ENCODE measurements around the gene GNG13.

The GNG13 gene

DNA sequence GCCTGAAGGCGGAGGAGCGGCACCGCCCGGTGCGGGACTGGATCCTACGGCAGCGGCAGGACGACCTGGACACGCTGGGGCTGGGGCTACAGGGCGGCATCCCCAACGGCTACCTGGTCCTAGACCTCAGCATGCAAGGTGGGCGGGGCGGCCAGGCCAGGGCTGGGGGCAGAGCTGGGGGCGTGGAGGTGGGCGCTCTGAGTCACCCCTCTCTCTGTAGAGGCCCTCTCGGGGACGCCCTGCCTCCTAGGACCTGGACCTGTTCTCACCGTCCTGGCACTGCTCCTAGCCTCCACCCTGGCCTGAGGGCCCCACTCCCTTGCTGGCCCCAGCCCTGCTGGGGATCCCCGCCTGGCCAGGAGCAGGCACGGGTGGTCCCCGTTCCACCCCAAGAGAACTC lies 32.1 kb downstream of the GNG13 start:
- no peaks in the 10 kb centered on the region for H3K9me3 ChIP-seq (ENCODE audit: control insufficient read depth, low read length)
- no peaks in the 10 kb centered on the region for H3K36me3 ChIP-seq (ENCODE audit: control insufficient read depth, insufficient read depth, low read length)
- 91 to 94% methylated on average over 21 of the region's 21 CpGs for WGBS, 2 experiments
- no peaks in the 10 kb centered on the region for H3K4me1 ChIP-seq (ENCODE audit: control insufficient read depth, insufficient read depth, low read length)
- H3K4me3 ChIP-seq (ENCODE audit: insufficient read depth, low read depth, low read length) = no peak overlapping the region
- no peak overlapping the region for H3K27ac ChIP-seq (ENCODE audit: insufficient read depth, low read depth, low read length, poor library complexity, severe bottlenecking)
- H3K27me3 ChIP-seq (ENCODE audit: control insufficient read depth, insufficient read depth, low read length, poor library complexity, severe bottlenecking) = no peaks in the 10 kb centered on the region

DNA sequence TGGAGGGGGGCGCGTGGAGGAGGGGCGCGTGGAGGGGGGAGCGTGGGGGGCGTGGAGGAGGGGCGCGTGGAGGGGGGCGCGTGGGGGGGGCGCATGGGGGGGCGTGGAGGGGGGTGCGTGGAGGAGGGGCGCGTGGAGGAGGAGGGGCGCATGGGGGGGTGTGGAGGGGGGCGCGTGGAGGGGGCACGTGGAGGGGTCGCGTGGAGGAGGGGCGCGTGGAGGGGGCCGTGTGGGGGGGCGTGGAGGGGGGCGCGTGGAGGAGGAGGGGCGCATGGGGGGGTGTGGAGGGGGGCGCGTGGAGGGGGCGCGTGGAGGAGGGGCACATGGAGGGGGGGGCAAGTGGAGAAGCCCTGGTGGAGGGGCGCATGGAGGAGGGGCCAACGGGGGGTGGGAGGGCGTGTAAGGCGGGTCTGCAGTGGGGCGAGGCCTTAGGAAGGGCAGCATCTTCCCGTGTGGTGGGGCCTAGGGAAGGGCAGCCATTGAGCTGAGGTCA lies 32.7 kb downstream of the GNG13 start:
- 80 to 90% methylated on average over 10 to 18 of the region's 38 CpGs for WGBS, 2 experiments

DNA sequence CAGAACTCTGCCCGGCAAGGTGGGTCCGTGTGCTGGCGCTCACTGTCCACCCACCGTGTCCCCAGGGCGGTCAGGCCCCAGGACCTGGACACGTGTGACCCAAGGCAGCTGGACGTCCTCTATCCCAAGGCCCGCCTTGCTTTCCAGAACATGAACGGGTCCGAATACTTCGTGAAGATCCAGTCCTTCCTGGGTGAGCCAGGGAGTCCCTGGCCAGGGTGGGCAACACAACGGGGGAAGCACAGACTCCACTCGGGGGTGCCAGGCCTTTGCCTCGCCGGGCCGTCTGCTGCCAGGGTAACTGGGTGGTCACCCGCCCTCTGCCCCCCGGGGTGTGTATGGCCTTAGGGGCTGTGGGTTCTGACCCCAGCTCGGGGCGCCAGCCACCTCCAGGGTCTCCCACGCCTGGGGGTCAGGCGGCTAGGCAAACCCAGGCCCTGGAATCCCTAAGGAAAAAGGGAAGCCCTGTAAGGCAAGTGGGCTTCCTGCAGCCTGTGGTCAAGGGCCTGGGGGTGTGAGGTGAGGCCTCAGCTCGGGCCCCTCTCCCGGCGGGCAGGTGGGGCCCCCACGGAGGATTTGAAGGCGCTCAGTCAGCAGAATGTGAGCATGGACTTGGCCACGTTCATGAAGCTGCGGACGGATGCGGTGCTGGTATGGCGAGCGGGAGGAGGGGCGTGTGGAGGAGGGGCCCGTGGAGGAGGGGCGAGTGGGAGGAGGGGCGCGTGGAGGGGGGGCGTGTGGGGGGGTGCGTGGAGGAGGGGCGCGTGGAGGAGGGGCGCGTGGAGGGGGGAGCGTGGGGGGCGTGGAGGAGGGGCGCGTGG lies 33.5 kb downstream of the GNG13 start:
- Histone ChIP-seq H3K27me3 (ENCODE audit: control insufficient read depth, insufficient read depth, low read length, poor library complexity, severe bottlenecking) (no peaks in the 10 kb centered on the region), H3K9me3 (ENCODE audit: control insufficient read depth, low read length) (no peaks in the 10 kb centered on the region), H3K27ac (ENCODE audit: insufficient read depth, low read depth, low read length, poor library complexity, severe bottlenecking) (no peak overlapping the region), H3K4me3 (ENCODE audit: insufficient read depth, low read depth, low read length) (no peak overlapping the region), H3K36me3 (ENCODE audit: control insufficient read depth, insufficient read depth, low read length) (no peaks in the 10 kb centered on the region), H3K4me1 (ENCODE audit: control insufficient read depth, insufficient read depth, low read length) (peaks cover under 1% of the 10 kb centered on the region)
- 87 to 88% methylated on average over 31 to 32 of the region's 48 CpGs for WGBS, 2 experiments

More for the DNA sequence above, 32.7 kb downstream of the GNG13 start:
- no peaks in the 10 kb centered on the region for H3K27me3 ChIP-seq (ENCODE audit: control insufficient read depth, insufficient read depth, low read length, poor library complexity, severe bottlenecking)
- H3K9me3 ChIP-seq (ENCODE audit: control insufficient read depth, low read length) = no peaks in the 10 kb centered on the region
- H3K4me3 ChIP-seq (ENCODE audit: insufficient read depth, low read depth, low read length) = no peak overlapping the region
- H3K36me3 ChIP-seq (ENCODE audit: control insufficient read depth, insufficient read depth, low read length) = no peaks in the 10 kb centered on the region
- H3K4me1 ChIP-seq (ENCODE audit: control insufficient read depth, insufficient read depth, low read length) = no peaks in the 10 kb centered on the region
- H3K27ac ChIP-seq (ENCODE audit: insufficient read depth, low read depth, low read length, poor library complexity, severe bottlenecking) = no peak overlapping the region

DNA sequence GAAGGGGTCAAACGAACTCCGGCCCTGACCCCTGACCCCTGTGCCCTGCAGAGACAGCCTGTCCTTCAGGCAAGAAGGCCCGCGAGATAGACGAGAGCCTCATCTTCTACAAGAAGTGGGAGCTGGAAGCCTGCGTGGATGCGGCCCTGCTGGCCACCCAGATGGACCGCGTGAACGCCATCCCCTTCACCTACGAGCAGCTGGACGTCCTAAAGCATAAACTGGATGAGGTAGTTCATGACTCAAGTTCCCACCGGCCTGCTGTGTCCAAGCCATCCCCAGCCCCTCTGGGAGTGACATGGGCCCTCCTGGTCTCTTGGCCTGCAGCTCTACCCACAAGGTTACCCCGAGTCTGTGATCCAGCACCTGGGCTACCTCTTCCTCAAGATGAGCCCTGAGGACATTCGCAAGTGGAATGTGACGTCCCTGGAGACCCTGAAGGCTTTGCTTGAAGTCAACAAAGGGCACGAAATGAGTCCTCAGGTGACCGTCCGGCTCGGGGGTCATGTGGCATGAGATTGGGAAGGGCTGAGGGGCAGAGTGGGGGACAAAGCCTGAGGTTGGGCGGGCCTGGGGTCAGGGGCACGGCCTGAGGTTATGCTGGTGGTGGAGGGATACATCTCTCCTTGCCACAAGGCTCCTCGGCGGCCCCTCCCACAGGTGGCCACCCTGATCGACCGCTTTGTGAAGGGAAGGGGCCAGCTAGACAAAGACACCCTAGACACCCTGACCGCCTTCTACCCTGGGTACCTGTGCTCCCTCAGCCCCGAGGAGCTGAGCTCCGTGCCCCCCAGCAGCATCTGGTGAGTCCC lies 34.3 kb downstream of the GNG13 start:
- Histone ChIP-seq H3K9me3 (ENCODE audit: control insufficient read depth, low read length) (no peaks in the 10 kb centered on the region), H3K27me3 (ENCODE audit: control insufficient read depth, insufficient read depth, low read length, poor library complexity, severe bottlenecking) (no peaks in the 10 kb centered on the region), H3K4me3 (ENCODE audit: insufficient read depth, low read depth, low read length) (no peak overlapping the region), H3K36me3 (ENCODE audit: control insufficient read depth, insufficient read depth, low read length) (no peaks in the 10 kb centered on the region), H3K4me1 (ENCODE audit: control insufficient read depth, insufficient read depth, low read length) (peaks cover 3% of the 10 kb centered on the region), H3K27ac (ENCODE audit: insufficient read depth, low read depth, low read length, poor library complexity, severe bottlenecking) (no peak overlapping the region)
- WGBS, 2 experiments = 94% methylated on average over 29 of the region's 29 CpGs

DNA sequence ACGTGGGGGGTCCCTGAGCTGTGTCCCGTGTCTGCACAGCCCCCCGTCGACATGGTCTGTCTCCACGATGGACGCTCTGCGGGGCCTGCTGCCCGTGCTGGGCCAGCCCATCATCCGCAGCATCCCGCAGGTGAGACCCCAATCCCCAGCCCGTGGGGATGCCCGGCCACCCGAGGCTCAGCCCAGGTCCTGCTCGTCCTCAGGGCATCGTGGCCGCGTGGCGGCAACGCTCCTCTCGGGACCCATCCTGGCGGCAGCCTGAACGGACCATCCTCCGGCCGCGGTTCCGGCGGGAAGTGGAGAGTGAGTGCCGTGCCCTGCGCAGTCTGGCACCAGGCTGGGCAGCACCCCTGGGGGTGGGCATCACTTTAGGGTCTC lies 35.1 kb downstream of the GNG13 start:
- H3K27me3 ChIP-seq (ENCODE audit: control insufficient read depth, insufficient read depth, low read length, poor library complexity, severe bottlenecking) = no peaks in the 10 kb centered on the region
- no peaks in the 10 kb centered on the region for H3K9me3 ChIP-seq (ENCODE audit: control insufficient read depth, low read length)
- no peak overlapping the region for H3K27ac ChIP-seq (ENCODE audit: insufficient read depth, low read depth, low read length, poor library complexity, severe bottlenecking)
- H3K36me3 ChIP-seq (ENCODE audit: control insufficient read depth, insufficient read depth, low read length) = no peaks in the 10 kb centered on the region
- H3K4me1 ChIP-seq (ENCODE audit: control insufficient read depth, insufficient read depth, low read length) = peaks cover 3% of the 10 kb centered on the region
- no peak overlapping the region for H3K4me3 ChIP-seq (ENCODE audit: insufficient read depth, low read depth, low read length)
- 94 to 95% methylated on average over 29 of the region's 29 CpGs for WGBS, 2 experiments

DNA sequence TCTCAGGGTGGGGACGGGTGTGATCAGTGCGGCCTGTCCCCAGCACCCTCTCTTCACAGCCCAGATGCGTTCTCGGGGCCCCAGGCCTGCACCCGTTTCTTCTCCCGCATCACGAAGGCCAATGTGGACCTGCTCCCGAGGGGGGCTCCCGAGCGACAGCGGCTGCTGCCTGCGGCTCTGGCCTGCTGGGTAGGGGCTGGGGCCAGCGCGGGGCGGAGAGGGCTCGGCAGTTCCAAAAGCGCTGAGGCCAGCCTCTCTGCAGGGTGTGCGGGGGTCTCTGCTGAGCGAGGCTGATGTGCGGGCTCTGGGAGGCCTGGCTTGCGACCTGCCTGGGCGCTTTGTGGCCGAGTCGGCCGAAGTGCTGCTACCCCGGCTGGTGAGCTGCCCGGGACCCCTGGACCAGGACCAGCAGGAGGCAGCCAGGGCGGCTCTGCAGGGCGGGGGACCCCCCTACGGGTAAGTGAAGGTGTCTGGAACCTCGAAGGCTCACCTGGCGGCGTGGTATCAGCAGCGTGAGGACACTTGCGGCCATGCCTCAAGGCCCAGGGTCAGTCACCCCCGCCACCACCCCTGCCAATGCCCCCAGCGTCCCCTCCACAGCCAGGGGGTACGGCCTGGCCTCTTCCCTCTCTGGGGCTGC lies 35.6 kb downstream of the GNG13 start:
- Histone ChIP-seq H3K9me3 (ENCODE audit: control insufficient read depth, low read length) (no peaks in the 10 kb centered on the region), H3K27ac (ENCODE audit: insufficient read depth, low read depth, low read length, poor library complexity, severe bottlenecking) (no peak overlapping the region), H3K36me3 (ENCODE audit: control insufficient read depth, insufficient read depth, low read length) (no peaks in the 10 kb centered on the region), H3K4me1 (ENCODE audit: control insufficient read depth, insufficient read depth, low read length) (peaks cover 3% of the 10 kb centered on the region), H3K4me3 (ENCODE audit: insufficient read depth, low read depth, low read length) (no peak overlapping the region), H3K27me3 (ENCODE audit: control insufficient read depth, insufficient read depth, low read length, poor library complexity, severe bottlenecking) (no peaks in the 10 kb centered on the region)
- 92% methylated on average over 38 of the region's 38 CpGs for WGBS, 2 experiments

DNA sequence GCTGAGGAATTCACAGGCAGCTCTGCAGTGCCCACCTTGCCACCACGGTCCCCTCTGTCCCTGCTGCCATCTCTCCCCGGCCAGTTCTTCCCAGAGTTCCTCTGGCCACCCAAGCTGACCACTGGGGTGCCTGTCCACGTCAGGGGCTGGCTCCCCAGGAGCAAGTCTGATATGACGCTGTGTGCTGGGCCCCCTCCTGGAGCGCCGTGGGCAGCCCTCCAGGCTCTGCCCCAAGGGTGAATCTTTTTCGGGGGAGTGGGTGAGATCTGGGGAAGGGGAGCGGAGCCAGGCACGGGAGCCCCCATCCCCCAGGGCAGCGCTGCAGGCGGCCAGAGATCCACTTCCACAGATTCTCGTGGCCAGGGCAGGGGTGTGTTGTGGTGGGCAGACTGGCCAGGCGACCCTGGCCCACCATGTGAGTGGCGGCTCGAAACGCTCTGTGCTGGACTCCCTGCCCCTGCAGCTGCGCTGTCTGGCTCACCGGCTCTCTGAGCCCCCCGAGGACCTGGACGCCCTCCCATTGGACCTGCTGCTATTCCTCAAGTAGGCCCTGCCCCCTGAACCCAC lies 36.3 kb downstream of the GNG13 start:
- no peaks in the 10 kb centered on the region for H3K27me3 ChIP-seq (ENCODE audit: control insufficient read depth, insufficient read depth, low read length, poor library complexity, severe bottlenecking)
- WGBS, 2 experiments = 91 to 92% methylated on average over 20 of the region's 20 CpGs
- H3K36me3 ChIP-seq (ENCODE audit: control insufficient read depth, insufficient read depth, low read length) = no peaks in the 10 kb centered on the region
- H3K4me3 ChIP-seq (ENCODE audit: insufficient read depth, low read depth, low read length) = no peak overlapping the region
- peaks cover 3% of the 10 kb centered on the region for H3K4me1 ChIP-seq (ENCODE audit: control insufficient read depth, insufficient read depth, low read length)
- H3K27ac ChIP-seq (ENCODE audit: insufficient read depth, low read depth, low read length, poor library complexity, severe bottlenecking) = no peak overlapping the region
- H3K9me3 ChIP-seq (ENCODE audit: control insufficient read depth, low read length) = no peaks in the 10 kb centered on the region

DNA sequence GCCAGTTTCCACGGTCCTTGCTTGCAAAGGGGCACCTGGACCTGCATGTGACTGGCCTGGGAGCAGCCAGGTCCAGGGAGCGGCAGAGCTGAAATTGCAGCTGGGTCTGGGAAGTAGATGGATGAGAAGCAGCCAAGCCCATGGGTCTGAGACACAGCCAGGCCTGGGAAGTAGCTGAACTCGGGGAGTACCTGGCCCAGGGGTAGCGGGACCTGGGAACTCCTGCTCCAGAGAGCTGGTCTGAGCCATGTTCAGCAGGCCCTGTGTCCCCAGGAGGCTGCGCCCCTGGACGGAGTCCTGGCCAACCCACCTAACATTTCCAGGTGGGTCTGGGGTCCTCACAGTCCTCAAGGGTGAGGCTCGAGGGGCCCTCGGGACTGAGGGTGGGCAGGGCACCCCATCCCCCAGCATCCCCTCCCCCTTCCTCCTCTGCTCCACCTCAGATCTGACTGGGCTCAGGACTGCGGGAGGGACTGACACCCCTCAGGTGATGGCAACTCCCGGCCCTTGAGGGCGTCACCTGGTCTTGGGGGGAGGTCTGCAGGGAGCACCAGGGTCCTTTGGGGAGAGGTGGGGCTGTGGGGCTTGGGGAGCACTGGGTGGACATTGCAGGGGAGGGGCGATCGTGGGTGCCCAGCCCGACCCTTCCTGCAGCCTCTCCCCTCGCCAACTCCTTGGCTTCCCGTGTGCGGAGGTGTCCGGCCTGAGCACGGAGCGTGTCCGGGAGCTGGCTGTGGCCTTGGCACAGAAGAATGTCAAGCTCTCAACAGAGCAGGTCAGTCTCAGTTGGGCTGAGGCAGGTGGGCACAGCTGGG lies 37.0 kb downstream of the GNG13 start:
- H3K9me3 ChIP-seq (ENCODE audit: control insufficient read depth, low read length) = no peaks in the 10 kb centered on the region
- no peak overlapping the region for H3K27ac ChIP-seq (ENCODE audit: insufficient read depth, low read depth, low read length, poor library complexity, severe bottlenecking)
- peaks cover 3% of the 10 kb centered on the region for H3K4me1 ChIP-seq (ENCODE audit: control insufficient read depth, insufficient read depth, low read length)
- H3K27me3 ChIP-seq (ENCODE audit: control insufficient read depth, insufficient read depth, low read length, poor library complexity, severe bottlenecking) = no peaks in the 10 kb centered on the region
- H3K4me3 ChIP-seq (ENCODE audit: insufficient read depth, low read depth, low read length) = no peak overlapping the region
- H3K36me3 ChIP-seq (ENCODE audit: control insufficient read depth, insufficient read depth, low read length) = no peaks in the 10 kb centered on the region
- WGBS, 2 experiments = 94% methylated on average over 20 to 21 of the region's 21 CpGs

DNA sequence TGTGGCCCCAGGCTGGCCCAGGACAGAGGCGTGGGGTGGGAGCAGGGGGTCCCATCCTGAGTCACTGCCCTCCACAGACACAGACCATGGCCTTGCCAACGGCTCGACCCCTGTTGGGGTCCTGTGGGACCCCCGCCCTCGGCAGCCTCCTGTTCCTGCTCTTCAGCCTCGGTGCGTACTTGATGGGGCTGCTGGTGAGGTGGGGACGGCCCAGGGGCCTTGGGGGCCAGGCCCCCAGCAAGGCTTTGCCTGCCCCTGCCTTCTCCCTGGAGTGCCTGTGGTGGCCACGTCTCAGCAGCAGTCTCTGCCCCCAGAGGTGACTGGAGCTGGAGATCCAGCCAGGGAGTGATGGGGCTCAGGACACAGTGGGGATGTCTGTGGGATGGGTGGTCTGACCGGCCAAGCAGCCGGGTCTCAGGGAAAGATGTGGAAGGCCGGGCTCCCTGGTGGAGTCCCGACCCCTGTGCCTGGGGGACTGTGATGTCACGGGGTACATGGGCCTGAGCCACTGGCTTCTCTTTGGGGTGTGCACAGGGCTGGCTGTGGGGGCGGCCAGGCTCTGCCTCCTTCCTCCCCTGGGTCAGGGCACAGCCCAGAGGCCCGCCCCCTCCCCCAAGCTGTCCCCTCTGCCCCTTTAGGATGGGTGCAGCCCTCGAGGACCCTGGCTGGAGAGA lies 37.8 kb downstream of the GNG13 start:
- WGBS, 2 experiments = 91% methylated on average over 17 of the region's 17 CpGs
- H3K9me3 ChIP-seq (ENCODE audit: control insufficient read depth, low read length) = no peaks in the 10 kb centered on the region
- no peaks in the 10 kb centered on the region for H3K36me3 ChIP-seq (ENCODE audit: control insufficient read depth, insufficient read depth, low read length)
- no peak overlapping the region for H3K27ac ChIP-seq (ENCODE audit: insufficient read depth, low read depth, low read length, poor library complexity, severe bottlenecking)
- H3K27me3 ChIP-seq (ENCODE audit: control insufficient read depth, insufficient read depth, low read length, poor library complexity, severe bottlenecking) = no peaks in the 10 kb centered on the region
- H3K4me1 ChIP-seq (ENCODE audit: control insufficient read depth, insufficient read depth, low read length) = peaks cover 3% of the 10 kb centered on the region
- H3K4me3 ChIP-seq (ENCODE audit: insufficient read depth, low read depth, low read length) = no peak overlapping the region
